OCI-LY1 (cell line): Measurements from ENCODE around the gene CWC25.

Experiments used
- H2AFZ ChIP-seq: fragments of 200-600 bp; sonication (generic), shearing (Covaris generic); 2 replicates; pipeline ENCODE4 v1.6.0; 2014; ENCODE audit warnings: antibody characterized with exemption, mild to moderate bottlenecking, low read length
- H3F3A ChIP-seq: fragments of 200-600 bp; sonication (generic), shearing (Covaris generic); 2 replicates; pipeline ENCODE4 v1.6.0; 2014; ENCODE audit warnings: mild to moderate bottlenecking, antibody characterized with exemption, low read length, moderate library complexity; ENCODE audit not compliant: insufficient read depth
- H3K27ac ChIP-seq: fragments of 200-600 bp; sonication (generic); 2 replicates; pipeline ENCODE4 v1.5.1; 2014; ENCODE audit warnings: low read length, mixed run types, mild to moderate bottlenecking, low read depth; ENCODE audit not compliant: poor library complexity, severe bottlenecking
- H3K27me3 ChIP-seq: fragments of 200-600 bp; sonication (generic); 2 replicates; pipeline ENCODE4 v1.6.0; 2014; ENCODE audit warnings: antibody characterized with exemption, mild to moderate bottlenecking, low read length, moderate library complexity; ENCODE audit not compliant: insufficient read depth
- H3K36me3 ChIP-seq: fragments of 200-600 bp; sonication (generic); 2 replicates; pipeline ENCODE4 v1.6.1; 2014; ENCODE audit warnings: mild to moderate bottlenecking, antibody characterized with exemption, low read length, moderate library complexity, mixed read lengths; ENCODE audit not compliant: insufficient read depth
- H3K4me1 ChIP-seq: fragments of 200-600 bp; sonication (generic); 2 replicates; pipeline ENCODE4 v1.5.1; 2014; ENCODE audit warnings: mild to moderate bottlenecking, low read length, moderate library complexity; ENCODE audit not compliant: insufficient read depth, severe bottlenecking
- H3K4me2 ChIP-seq: fragments of 200-600 bp; sonication (generic), shearing (Covaris generic); 2 replicates; pipeline ENCODE4 v1.6.1; 2014; ENCODE audit warnings: low read length
- H3K4me3 ChIP-seq: fragments of 200-600 bp; sonication (generic); 2 replicates; pipeline ENCODE4 v1.5.1; 2014; ENCODE audit warnings: low read length, low read depth, mild to moderate bottlenecking, mixed read lengths; ENCODE audit not compliant: poor library complexity, severe bottlenecking
- H3K79me2 ChIP-seq: fragments of 200-600 bp; shearing (Covaris generic); 2 replicates; pipeline ENCODE4 v1.6.1; 2016; ENCODE audit warnings: mixed run types, low read length, mixed read lengths; ENCODE audit not compliant: insufficient read depth
- H3K9ac ChIP-seq: fragments of 200-600 bp; sonication (generic), shearing (Covaris generic); 2 replicates; pipeline ENCODE4 v1.6.1; 2014; ENCODE audit warnings: mild to moderate bottlenecking, low read length, mixed read lengths
- H3K9me2 ChIP-seq: fragments of 200-600 bp; sonication (generic), shearing (Covaris generic); 2 replicates; pipeline ENCODE4 v1.6.1; 2014; ENCODE audit warnings: low read depth, mild to moderate bottlenecking, low read length, mixed read lengths
- H3K9me3 ChIP-seq: fragments of 200-600 bp; shearing (Covaris generic); 2 replicates; pipeline ENCODE4 v1.6.1; 2014; ENCODE audit warnings: low read length, mixed read lengths
- H4K20me1 ChIP-seq: fragments of 200-600 bp; sonication (generic), shearing (Covaris generic); 2 replicates; pipeline ENCODE4 v1.6.0; 2016; ENCODE audit warnings: mild to moderate bottlenecking, low read length; ENCODE audit not compliant: insufficient read depth
- CTCF ChIP-seq: fragments of 200-600 bp; sonication (generic), shearing (Covaris generic); IDR thresholded peaks from 2 replicates; pipeline ENCODE4 v1.5.1; 2017; ENCODE audit warnings: mild to moderate bottlenecking, antibody characterized with exemption, low read length, moderate library complexity, mixed read lengths
- EZH2 ChIP-seq: fragments of 200-600 bp; sonication (generic), shearing (Covaris generic); IDR thresholded peaks from 2 replicates; pipeline ENCODE4 v1.8.0; 2017; ENCODE audit warnings: borderline replicate concordance, mixed run types, mild to moderate bottlenecking, antibody characterized with exemption, low read length, moderate library complexity, mixed read lengths

The CWC25 gene

GRCh38 chr17:38852771-38853291 lies 27.7 kb upstream of the CWC25 start:
- peaks cover 55% of the 10 kb centered on the region for H3K36me3 ChIP-seq
- no peaks in the 10 kb centered on the region for H3K9me3 ChIP-seq
- peak overlapping the region; percentile 78 for H3K4me3 ChIP-seq
- peaks cover 27% of the 10 kb centered on the region for H3K79me2 ChIP-seq
- peak overlapping the region; percentile 71 for H3K4me2 ChIP-seq
- peaks cover 33% of the 10 kb centered on the region for H3K4me1 ChIP-seq
- no peaks in the 10 kb centered on the region for H3K27me3 ChIP-seq
- TF ChIP-seq EZH2 (no peak), CTCF (no peak)
- H3K27ac ChIP-seq: peak overlapping the region; percentile 92
- H3K9me2 ChIP-seq: no peaks in the 10 kb centered on the region
- peak overlapping the region; percentile 83 for H3K9ac ChIP-seq
- peaks cover 18% of the 10 kb centered on the region; the same call in 1 of the 2 replicates for H3F3A ChIP-seq
- H4K20me1 ChIP-seq: no peaks in the 10 kb centered on the region; the same call in 1 of the 2 replicates
- H2AFZ ChIP-seq: no peak overlapping the region

GRCh38 chr17:38851434-38851833 lies 26.3 kb upstream of the CWC25 start:
- peaks cover 33% of the 10 kb centered on the region for H3K4me1 ChIP-seq
- peaks cover 22% of the 10 kb centered on the region; the same call in 1 of the 2 replicates for H3F3A ChIP-seq
- peak overlapping the region; percentile 83 for H3K9ac ChIP-seq
- peaks cover 27% of the 10 kb centered on the region for H3K79me2 ChIP-seq
- H3K27ac ChIP-seq: peak overlapping the region; percentile 92
- H4K20me1 ChIP-seq: no peaks in the 10 kb centered on the region; the same call in 1 of the 2 replicates
- H3K36me3 ChIP-seq: peaks cover 64% of the 10 kb centered on the region
- H3K9me3 ChIP-seq: no peaks in the 10 kb centered on the region
- TF ChIP-seq CTCF (no peak), EZH2 (no peak)
- peak overlapping the region; percentile 78 for H3K4me3 ChIP-seq
- no peaks in the 10 kb centered on the region for H3K9me2 ChIP-seq
- peak overlapping the region; percentile 71 for H3K4me2 ChIP-seq
- no peaks in the 10 kb centered on the region for H3K27me3 ChIP-seq
- no peak overlapping the region for H2AFZ ChIP-seq

GRCh38 chr17:38850374-38850773 lies 25.3 kb upstream of the CWC25 start:
- Histone ChIP-seq H3K4me3 (peak overlapping the region; percentile 78), H3K9ac (no peak overlapping the region), H3F3A (peaks cover 22% of the 10 kb centered on the region; the same call in 1 of the 2 replicates), H3K4me2 (peak overlapping the region; percentile 71), H3K9me2 (no peaks in the 10 kb centered on the region), H2AFZ (no peak overlapping the region), H3K9me3 (no peaks in the 10 kb centered on the region), H4K20me1 (no peaks in the 10 kb centered on the region; the same call in 1 of the 2 replicates), H3K27ac (no peak overlapping the region), H3K4me1 (peaks cover 33% of the 10 kb centered on the region), H3K79me2 (peaks cover 27% of the 10 kb centered on the region), H3K27me3 (no peaks in the 10 kb centered on the region), H3K36me3 (peaks cover 66% of the 10 kb centered on the region)
- TF ChIP-seq EZH2: no peak
- TF ChIP-seq CTCF: no peak
